Jurkat, Clone E6-1 (cell line): Measurements from ENCODE around the gene RAB11FIP3.

Experiments used
- DNase-seq: peaks from one replicate; pipeline ENCODE4 v3.0.0-alpha.2; 2011; ENCODE audit warnings: low read depth, low spot score
- H3K4me3 ChIP-seq: 2 replicates; pipeline ENCODE4 v1.5.1; 2011; ENCODE audit warnings: mild to moderate bottlenecking, low read length, control low read depth, moderate library complexity

RAB11FIP3 gene

GRCh38 chr16:535446-536405 is 110.3 kb downstream of the RAB11FIP3 start:
- DNase-seq = no peak

GRCh38 chr16:536746-537145 is 111.3 kb downstream of the RAB11FIP3 start:
- no peak overlapping the region for H3K4me3 ChIP-seq
- no peak for DNase-seq

More at GRCh38 chr16:535446-536405, 110.3 kb downstream of the RAB11FIP3 start:
- no peak overlapping the region for H3K4me3 ChIP-seq

GRCh38 chr16:537415-538335 is 112.2 kb downstream of the RAB11FIP3 start:
- DNase-seq = no peak
- H3K4me3 ChIP-seq = no peak overlapping the region

- H3K4me3 ChIP-seq = no peak overlapping the region
- no peak for DNase-seq
Measured at GRCh38 chr16:539901-540530, 114.6 kb downstream of the RAB11FIP3 start.

- DNase-seq = no peak
- H3K4me3 ChIP-seq = no peak overlapping the region
Measured at GRCh38 chr16:540645-541340, 115.3 kb downstream of the RAB11FIP3 start.

GRCh38 chr16:543301-544164 is 118.1 kb downstream of the RAB11FIP3 start:
- DNase-seq = no peak
- no peak overlapping the region for H3K4me3 ChIP-seq

GRCh38 chr16:544517-544916 is 119.1 kb downstream of the RAB11FIP3 start:
- no peak overlapping the region for H3K4me3 ChIP-seq
- no peak for DNase-seq

GRCh38 chr16:546909-547770 is 121.7 kb downstream of the RAB11FIP3 start:
- H3K4me3 ChIP-seq = peak overlapping the region; percentile 30
- peak; percentile 82 for DNase-seq

- DNase-seq = no peak
- no peak overlapping the region for H3K4me3 ChIP-seq
Measured at GRCh38 chr16:548586-548985, 123.1 kb downstream of the RAB11FIP3 start.

- DNase-seq = no peak
- no peak overlapping the region for H3K4me3 ChIP-seq
Measured at GRCh38 chr16:549544-550263, 124.3 kb downstream of the RAB11FIP3 start.

GRCh38 chr16:551210-551609 is 125.8 kb downstream of the RAB11FIP3 start:
- DNase-seq = no peak
- H3K4me3 ChIP-seq = no peak overlapping the region

- H3K4me3 ChIP-seq = no peak overlapping the region
- no peak for DNase-seq
Measured at GRCh38 chr16:552171-552570, 126.7 kb downstream of the RAB11FIP3 start.

- no peak for DNase-seq
- H3K4me3 ChIP-seq = no peak overlapping the region
Measured at GRCh38 chr16:553601-554296, 128.3 kb downstream of the RAB11FIP3 start.

GRCh38 chr16:554297-554621 is 128.8 kb downstream of the RAB11FIP3 start:
- no peak overlapping the region for H3K4me3 ChIP-seq
- DNase-seq = no peak

- no peak overlapping the region for H3K4me3 ChIP-seq
- DNase-seq = no peak
Measured at GRCh38 chr16:554640-555365, 129.4 kb downstream of the RAB11FIP3 start.
